NCI-H2029 (cell line): Measurements from ENCODE around the gene DOCK2.
"Not testable (repeated sequence)": the region's sequence is repeated elsewhere in the genome, so short reads cannot be mapped to it uniquely, and the experiment has no call there.

Experiments
- DNase-seq: peaks from one replicate; lab custom pipeline; 2025; lab: John Stamatoyannopoulos, UW

The DOCK2 gene

DNA sequence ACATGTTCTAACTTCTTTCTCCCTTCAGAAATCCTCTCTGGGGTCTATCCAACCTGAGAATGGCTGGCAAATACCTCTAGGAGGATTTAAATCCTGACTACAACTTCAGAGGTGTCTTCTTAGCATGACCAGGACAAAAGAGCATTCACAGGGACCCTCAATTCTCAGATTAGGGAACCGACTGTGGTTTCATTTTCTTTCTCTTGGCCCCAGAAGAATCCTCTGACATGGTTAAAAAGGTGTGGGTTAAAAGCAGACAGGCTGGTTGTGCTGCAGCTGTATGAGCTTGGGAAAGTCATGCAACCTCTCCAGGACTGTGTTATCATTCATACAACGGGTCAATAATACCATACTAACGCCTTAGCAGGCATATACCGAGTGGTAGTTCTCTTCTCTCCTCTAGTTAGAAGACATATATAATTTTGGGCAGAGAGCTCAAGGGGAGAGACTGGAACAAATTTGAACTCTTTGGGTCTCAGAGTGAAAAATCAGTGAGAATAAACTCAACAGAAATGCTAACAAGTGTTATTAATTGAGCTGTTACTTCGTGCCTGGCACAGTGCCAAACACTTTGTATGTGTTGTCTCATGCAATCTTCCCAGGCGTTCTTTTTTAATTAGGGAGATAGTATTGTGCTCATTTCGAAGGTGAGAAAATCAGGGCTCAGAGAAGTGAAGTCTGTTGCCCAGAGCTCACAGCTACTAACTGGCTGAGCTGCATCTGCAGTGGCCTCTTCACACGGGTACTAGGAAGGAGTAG lies 308.0 kb downstream of the DOCK2 start:
- no peak for DNase-seq

DNA sequence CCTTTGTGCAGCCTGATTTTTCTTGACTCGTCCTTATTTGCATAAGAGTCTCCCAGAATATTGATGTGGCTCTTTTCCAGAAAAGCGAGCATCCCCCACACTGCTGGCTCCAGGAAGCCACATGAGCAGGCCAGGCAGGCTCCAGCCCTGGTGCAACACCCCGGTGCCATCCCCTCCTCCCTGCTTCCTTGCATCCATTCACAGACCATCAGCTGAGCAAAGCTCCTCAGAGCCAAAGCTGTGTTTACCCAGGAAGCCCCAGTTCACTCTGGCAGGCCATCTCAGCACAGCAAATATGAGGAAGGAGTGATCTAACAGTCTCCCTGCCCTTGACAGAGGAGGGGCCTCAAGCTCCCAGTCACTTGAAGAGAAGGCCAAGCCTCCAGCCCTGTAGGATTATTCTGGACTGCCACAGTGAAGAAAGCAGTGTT lies 308.8 kb downstream of the DOCK2 start:
- DNase-seq = peak; percentile 86

DNA sequence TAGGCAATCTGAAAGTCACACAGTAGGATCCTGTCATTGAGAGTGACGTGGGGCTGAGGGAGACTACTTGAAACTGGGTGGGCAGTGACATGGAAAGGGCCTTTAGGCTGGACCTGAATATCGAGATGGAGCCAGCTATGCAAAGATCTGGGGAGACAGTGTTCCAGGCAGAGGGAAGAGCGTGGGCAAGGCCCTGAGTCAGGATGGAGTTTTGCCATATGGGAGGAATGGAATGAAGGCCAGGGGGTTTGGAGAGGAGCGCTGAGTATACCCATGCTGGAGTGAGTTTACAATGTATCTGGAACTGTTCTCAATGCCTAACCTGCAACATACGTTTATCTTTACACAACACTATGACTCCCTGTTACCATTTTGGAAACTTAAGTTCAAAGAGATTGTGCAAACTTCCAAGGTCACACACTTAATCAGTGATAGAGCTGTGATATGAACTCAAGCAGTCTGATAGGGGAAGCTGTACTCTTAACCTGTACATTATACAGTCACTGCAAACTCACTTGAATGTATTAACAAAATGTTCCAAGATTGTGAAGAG lies 309.7 kb downstream of the DOCK2 start:
- no peak for DNase-seq

DNA sequence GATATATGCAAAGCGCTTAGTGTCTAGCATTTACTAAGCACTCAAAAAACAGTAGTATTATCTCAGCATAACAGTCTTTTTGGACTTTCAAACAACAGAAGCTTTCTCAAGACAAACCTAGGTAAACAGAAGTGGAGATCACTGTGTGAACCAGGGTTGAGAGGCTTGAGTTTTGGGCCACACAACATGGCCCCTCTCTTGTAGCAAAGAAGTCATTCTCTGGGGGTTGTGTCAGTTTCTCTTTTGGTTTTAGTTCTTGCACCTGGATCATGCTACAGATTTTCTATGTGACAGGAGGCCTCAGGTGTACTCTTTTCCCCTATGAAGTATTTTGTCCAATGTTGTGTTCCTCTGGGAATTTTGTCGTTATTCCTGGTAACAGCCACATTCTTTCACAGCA lies 313.3 kb downstream of the DOCK2 start:
- no peak for DNase-seq

DNA sequence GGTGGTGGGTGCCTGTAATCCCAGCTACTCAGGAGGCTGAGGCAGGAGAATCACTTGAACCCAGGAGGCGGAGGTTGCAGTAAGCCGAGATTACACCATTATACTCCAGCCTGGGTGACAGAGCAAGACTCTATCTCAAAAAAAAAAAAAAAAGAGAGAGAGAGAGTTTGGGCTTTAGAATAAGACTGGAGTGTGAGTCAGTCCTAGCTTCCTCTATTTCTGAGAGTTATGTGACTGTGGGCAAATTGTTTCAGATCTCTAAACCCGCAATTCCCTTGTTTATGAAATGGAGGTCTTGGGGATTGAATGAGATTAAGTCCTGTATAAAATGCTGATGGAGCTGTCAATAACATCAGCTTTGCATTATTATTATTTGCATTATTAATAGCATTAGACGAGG lies 316.1 kb downstream of the DOCK2 start:
- not testable (repeated sequence) for DNase-seq

DNA sequence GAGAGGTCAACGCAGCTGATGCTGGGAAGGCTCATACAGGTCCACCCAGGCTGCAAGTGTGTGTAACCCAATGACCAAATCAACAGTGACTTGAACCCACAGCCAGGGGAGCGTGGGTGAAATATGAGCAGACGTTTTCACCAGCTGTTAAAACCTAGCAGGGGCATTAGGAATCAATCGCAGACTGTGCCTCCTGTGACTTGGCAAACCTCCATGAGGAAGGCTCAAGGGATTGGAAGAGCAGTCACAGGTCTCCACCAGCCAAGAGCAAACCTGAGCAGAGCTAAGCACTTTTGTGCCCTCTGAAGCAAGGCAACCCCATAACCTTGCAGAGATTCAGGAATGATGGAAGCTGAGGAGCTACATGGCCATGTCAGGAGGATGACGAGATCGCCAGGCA lies 317.7 kb downstream of the DOCK2 start:
- DNase-seq = peak; percentile 13

DNA sequence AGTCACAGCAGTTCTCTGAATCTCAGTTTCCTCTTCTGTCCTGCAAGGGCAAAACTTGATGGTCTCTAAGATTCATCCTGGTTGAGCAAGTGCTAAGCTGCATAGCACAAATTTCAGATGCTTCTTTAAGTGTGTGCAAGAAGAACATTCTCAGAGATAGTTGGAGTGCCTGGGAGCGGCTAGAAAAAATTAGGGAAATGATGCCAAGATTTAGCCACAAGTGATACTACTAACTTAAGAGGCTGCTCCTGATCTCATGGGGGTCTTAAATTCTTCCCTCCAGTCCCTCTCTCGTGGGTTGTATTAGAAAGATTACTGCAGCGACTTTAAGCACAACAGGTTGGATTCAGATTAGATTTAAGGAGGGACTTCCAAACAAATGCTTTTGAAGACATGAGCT lies 319.1 kb downstream of the DOCK2 start:
- no peak for DNase-seq

DNA sequence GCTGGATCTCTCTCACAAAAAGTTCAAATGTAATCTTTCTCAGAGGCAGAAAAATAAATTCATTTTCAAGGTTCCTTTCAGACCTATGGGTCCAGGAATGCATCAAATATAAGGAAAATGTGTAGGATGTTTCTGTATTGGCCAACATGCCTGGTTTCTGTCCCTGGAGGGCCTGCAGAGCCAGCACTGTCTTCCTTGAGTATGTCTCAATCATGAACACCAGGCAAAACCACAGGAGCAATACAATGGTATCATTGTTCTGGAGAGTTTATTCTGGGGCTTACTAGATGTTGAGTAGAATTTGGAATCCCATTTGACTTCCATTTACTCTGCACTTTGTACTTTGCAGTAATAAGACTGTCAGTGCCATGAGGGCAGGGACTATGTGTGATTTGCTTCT lies 319.7 kb downstream of the DOCK2 start:
- DNase-seq = no peak

DNA sequence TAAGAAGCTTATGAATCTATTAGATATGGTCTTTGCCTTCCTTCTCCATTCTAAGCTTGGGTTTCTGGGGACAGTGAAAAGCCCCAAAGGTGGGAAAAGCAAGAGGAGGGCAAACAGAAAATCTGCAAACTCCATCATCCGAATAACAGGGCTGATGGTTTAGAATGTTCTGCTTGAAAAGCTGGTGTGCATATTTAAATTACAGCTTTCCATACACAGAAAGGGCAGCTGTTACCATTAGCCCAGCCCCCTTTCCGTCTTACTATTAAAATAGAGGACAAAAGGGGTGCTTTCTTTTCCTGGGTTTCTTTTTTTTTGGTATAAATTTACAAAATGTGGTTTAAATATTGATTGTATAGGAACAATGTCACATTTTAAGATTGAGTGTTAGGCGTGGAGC lies 321.2 kb downstream of the DOCK2 start:
- DNase-seq = no peak

DNA sequence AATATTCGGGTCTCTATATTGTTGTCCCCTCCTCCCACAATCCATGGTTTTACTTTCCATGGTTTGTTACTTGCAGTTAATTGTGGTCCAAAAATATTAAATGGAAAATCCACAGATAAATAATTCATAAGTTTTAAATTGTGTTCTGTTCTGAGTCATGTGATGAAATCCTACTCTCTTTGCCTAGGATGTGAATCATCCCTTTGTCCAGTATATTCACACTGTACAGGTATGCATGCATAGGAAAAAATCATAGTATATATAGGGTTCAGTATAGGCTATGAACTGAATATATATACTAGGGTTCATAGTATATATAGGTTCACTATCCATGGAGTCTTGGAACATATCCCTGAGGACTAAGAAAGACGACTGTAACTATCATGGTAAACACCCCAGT lies 323.6 kb downstream of the DOCK2 start:
- no peak for DNase-seq

DNA sequence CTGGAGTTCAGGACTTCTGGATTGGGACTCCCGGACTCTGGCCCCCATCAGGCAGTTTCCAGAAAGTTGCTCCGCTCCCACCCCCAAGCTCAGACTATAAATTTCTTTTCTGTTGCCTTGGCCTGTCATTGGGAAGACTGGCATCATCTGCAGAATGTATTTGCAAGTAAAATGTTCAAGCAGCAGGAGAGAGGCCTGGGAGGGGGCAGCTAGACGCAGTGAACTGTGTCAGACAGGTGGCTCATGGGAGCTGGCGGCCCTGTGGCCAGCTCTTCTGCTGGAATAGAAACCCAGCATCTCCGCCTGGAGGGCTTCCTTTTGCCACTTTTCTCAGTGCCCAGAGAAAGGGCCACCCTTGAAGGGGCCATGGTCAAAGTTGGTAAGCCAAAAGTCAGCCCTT lies 327.2 kb downstream of the DOCK2 start:
- DNase-seq = no peak

DNA sequence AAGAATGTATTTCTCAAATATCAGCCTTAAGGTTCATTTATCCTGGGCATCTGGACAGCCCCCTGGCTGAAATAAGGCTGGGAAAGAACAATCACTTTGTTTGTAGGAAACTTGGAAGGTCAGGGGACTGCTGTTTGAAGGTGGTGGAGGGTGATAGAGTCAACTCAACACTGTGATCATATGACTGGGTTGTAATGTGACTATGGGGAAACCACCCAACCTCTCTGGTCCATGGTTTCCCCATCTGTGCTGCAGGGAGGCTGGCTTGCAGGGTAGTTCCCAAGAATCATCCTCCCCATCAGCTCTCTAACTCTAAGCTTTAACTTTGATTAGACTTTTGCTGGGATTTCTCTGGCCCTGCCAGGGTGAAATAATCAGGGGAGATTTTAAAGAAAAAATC lies 333.3 kb downstream of the DOCK2 start:
- DNase-seq = no peak

DNA sequence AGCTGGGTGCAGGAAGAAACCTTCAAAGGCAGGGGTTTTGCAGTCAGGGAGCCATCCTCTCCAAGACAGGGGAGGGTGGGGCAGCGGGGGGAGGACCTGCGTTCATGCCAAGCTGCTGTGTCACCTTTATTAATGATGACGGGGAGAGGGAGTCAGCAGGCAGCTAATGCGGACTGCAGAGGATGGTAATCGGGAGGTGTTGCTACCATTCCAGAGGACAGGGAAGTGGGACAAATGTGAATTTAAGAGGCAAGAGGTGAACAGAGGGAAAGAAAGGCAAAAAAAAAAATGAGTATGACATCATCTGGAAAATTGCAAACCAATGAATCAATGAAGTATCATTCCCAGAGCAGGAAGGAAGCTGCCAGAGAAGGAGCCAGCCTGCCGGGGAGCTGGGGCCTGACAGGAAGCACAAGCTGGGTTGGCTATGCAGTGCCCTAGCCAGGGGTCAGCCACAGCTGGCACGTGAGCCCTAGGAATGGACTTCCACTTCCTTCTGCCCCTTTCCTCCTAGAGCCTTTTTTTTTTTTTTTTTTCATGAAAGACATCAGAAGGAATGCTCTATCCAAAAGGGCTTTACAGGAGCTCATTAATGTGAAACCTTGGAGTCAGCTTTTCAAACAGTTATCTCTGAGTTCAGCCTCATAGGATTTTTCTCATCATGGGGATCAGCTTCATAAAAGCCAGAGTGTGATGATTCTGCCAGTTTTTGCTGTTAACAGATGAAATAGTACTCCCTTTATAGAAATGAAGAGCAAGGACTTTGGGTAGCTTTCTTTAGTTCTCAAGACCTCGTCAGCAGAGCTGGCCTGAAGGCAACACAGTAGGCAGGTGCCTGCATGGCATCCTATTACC lies 334.1 kb downstream of the DOCK2 start:
- no peak for DNase-seq

DNA sequence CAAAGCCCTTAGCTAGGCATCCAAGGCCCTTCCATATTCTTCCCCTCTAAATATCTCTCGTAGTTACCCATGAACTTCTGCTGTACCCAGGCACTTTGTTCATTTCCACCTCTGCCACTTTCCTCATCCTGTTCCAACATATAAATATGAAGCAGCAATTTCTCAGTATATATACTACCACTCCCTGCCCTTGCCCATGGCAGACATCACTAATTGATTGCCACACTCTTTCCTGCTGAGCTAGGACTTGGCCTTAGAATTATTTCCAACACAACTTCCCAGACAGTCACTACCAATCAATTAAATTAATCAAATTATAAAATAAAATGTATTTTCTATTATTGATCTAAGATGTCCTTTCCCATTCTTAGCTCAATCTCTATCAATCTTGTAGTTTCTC lies 334.7 kb downstream of the DOCK2 start:
- no peak for DNase-seq

DNA sequence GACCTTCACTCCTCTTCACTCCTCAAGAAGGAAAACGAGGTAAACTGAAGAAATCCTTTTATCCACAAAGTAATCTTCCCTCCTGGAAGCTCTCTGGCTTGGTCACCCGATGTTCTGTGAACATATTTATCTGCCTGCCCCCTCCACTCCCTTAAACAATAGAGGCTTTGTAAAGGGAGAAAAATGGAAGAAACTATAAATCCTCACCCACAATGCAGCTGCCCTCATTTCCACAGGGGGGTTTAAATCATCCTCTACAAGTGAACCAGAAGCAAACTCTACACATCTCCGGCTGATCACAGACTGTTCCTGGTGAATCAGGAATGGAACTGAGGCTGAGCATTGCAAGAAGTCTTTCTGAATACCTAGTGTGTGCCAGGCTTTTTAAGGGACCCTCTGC lies 336.0 kb downstream of the DOCK2 start:
- DNase-seq = no peak

DNA sequence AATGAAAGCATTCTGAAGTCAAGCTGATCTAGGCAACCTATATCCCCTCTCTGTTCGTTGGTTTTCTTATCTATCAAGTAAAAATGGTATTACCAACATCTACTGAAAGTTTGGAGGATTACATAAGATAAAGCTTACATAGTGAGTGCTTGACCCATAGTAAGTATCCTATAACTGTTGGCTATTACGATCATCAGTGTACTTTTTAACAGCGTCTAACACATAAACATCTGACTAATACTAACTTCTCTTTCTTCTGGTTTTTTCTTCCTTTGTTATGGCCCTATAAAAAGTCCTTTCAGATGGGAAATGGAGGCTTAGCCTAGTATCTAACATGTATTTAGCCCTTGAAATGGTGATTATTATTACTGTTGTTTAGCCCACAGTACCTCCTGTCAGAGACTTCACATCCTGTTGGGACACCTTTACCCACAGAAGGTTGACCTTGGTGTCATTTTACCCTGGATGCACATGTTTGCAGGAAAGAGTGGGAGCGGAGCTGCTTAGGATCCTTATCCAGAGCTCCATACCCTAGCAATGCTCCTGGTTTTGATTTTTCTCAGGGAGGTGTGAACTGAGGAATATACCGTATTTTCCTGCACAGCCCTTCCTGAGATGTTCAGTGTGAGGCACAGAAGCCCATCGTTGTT lies 337.2 kb downstream of the DOCK2 start:
- DNase-seq = no peak

DNA sequence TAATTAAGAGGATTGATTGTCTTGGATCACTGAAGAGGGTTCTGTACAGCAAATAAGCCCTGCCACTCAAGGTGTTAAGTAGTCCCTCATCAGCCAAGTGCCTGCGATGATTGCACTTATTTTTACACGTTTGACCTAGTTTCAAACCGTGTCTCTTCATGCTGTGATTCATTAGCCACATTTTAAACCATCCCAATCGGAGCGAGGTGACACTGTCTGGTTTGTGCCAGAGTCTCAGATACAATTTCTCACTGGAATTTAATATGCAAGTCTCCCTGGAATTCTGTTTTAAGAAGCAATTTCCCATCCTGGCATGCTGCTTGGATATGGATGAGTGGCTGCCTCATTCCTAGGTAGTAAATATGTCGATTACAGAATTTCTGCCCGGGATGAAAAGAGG lies 341.6 kb downstream of the DOCK2 start:
- no peak for DNase-seq

DNA sequence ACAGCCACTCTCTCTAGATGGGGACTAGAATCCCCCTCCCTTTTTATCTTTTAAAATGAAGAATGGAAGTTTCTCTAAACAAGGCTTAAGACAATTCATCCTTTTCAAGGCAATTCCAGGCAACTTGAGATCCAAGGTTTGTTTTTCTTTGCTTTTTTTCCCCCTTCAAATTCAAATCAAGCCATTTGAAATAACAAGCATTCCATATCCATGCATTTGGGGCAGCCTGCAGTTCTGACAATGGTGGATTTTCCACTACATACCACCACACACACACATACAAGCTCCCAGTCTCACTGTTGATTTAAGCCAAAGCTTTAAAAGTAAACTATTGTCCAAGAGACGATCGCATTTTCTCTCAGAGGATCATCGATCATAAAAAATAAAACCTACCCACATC lies 342.8 kb downstream of the DOCK2 start:
- DNase-seq = no peak

DNA sequence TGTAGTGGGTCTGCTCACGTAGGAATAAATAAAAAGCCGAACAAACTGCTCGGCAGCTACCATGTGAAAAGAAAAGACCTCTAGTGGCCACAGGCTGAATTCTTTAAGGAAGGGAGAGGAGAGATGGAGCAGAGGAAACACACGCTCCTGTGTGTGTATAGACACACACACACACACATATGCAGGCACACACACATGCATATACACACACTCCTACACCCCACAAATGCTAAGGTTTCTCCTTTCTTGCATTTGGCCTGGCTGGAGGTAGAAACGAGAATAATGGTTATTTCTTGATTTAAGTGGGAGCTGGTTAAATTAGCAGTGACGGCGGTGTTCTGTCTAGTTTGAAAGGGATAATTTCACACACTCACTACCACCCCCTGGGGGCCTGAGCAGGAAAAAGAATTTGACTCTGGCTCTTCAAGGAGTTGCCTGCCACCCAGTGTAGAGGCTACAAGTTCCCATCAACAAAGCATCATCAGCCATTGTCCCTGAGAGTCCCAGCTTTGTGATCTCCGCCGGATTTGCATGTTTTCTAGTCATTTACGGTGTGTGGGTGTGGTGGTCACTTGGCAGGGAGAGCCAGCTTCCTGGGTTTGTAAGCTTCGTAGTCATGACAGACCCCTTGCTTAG lies 343.5 kb downstream of the DOCK2 start, which contains the start of gene INSYN2B:
Gene INSYN2B (minus strand): TSS at position 78 of the 636 bp plus-strand sequence. CDS start 96,597 bp downstream, outside the sequence.
- peak; percentile 17 for DNase-seq

DNA sequence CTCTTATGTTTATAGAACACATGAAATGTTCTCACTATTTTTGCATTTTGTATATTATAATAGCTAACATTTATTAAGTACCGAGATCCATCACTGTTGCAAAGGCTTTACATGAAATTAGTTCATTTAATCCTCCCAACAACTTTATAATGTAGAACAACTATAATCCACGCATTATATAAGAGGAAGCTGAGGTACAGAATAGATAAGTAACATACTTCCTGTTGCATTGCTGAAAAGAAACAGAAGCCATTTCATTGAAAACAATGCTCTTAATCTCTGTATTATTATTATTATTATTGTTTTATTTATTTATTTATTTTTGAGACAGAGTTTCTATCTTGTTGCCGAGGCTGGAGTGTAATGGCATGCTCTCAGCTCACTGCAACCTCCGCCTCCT lies 351.1 kb downstream of the DOCK2 start:
- DNase-seq = no peak

DNA sequence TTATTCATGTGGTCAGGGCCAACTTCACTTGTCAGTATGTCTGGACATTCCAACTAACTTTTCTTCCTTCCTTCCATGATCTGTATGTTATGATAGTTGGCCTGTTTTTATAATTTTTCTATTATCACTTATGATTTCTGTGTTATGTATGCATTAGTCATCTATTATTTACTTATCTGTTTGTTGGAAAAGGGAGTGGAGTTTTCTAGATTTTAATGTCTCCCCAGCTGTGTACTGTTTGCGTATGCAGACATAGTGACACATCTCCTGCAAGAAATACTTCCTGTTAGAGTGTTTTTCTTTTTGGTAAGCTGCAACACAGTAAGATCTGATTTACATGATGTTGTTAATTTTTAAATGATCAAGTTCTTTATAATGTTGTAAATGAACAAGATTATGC lies 351.9 kb downstream of the DOCK2 start:
- no peak for DNase-seq

DNA sequence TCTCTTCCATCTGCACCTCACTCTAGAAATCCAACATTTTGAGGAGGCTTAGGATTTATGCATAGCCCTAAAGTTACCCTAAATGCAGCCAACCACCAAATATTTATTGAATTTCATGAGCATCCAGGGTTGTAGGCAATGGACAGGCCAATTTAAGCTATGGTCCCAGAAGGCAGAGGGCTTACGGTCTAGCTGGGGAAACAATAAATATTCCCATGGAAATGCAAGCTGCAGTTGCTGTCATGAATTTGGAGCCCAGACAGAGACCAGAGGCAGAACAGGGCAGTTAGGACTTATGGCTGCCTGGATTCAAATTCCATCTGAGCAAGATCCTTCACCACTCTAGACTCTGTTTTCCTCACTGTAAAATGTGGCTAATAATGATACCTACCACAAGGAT lies 352.3 kb downstream of the DOCK2 start:
- DNase-seq = no peak
